HepG2 (cell line): Measurements from ENCODE around the gene LMNA. TPM values are rescaled to one million over a fixed set of nuclear protein-coding genes. Genes with fewer than 3 reads are reported as not detected.

Experiments used
- CBX5 ChIP-seq: sonication (generic); formaldehyde crosslinking; IDR thresholded peaks from 2 replicates; pipeline ENCODE4 v1.4.0; 2020; ENCODE audit warnings: missing genetic modification reagents, borderline replicate concordance
- MTA1 ChIP-seq: sonication (generic); formaldehyde crosslinking; IDR thresholded peaks from 2 replicates; pipeline ENCODE4 v1.4.0; 2020; ENCODE audit warnings: missing genetic modification reagents, mild to moderate bottlenecking, borderline replicate concordance
- POLR2A ChIP-seq, 2 experiments: IDR thresholded peaks; 2 replicates each; pipeline ENCODE4 v1.6.1; 2011; ENCODE audit warnings: low read depth in 2 of 2, low read length in 2 of 2, mild to moderate bottlenecking in 1 of 2, moderate library complexity in 1 of 2; ENCODE audit not compliant: insufficient read depth in 1 of 2
- RNF2 ChIP-seq: fragments of 450-650 bp; conservative IDR thresholded peaks from 2 replicates; pipeline ENCODE4 v1.6.1; 2016; ENCODE audit warnings: low read depth
- SMC3 ChIP-seq: IDR thresholded peaks from 2 replicates; pipeline ENCODE4 v1.6.1; 2011; ENCODE audit warnings: low read length, improper control_type of control experiment
- ZC3H4 ChIP-seq: sonication (generic); formaldehyde crosslinking; IDR thresholded peaks from 2 replicates; pipeline ENCODE4 v1.4.0; 2020; ENCODE audit warnings: missing genetic modification reagents, borderline replicate concordance
- ZNF274 ChIP-seq: sonication (generic); formaldehyde crosslinking; IDR thresholded peaks from 2 replicates; pipeline ENCODE4 v1.5.1; 2020; ENCODE audit warnings: mild to moderate bottlenecking, missing genetic modification reagents
- ZNF292 ChIP-seq: sonication (generic); formaldehyde crosslinking; IDR thresholded peaks from 2 replicates; pipeline ENCODE4 v1.8.1; 2022; ENCODE audit warnings: mild to moderate bottlenecking, low read depth, missing genetic modification reagents, borderline replicate concordance
- ZNF878 ChIP-seq: sonication (generic); formaldehyde crosslinking; IDR thresholded peaks from 2 replicates; pipeline ENCODE4 v1.8.1; 2023; ENCODE audit warnings: mild to moderate bottlenecking, missing genetic modification reagents, moderate library complexity
- ZSCAN21 ChIP-seq: sonication (generic); formaldehyde crosslinking; IDR thresholded peaks from 2 replicates; pipeline ENCODE4 v1.8.0; 2022; ENCODE audit warnings: mild to moderate bottlenecking, missing genetic modification reagents, moderate library complexity, borderline replicate concordance
- polyA plus RNA-seq, 8 experiments: library from polyadenylated mRNA; depleted of rRNA in 3 of 8; stranded (reverse) in 7 of 8; unstranded in 1 of 8; fragments of >200 nt; fragmentation: Illumina TruSeq in 4 of 8; extraction: Trizol in 4 of 8; gene quantifications; 2 replicates each; pipeline versions ENCODE4 v1.2.1 to v1.2.3, GENCODE V29; 2011 to 2016; ENCODE audit warnings: low read depth in 4 of 8, missing spikeins in 1 of 8, mixed read lengths in 1 of 8; ENCODE audit not compliant: insufficient read depth in 1 of 8
- total RNA-seq, 5 experiments: library from RNA; depleted of rRNA; stranded (reverse); fragments of >200 nt; fragmentation: Illumina TruSeq; extraction: Trizol; gene quantifications; 2 replicates each; pipeline ENCODE4 v1.2.3, GENCODE V29; 2016; ENCODE audit warnings: low read depth in 1 of 5
- TF ChIP-seq, protein P1 (sequence below): sonication (generic); formaldehyde crosslinking; IDR thresholded peaks from 2 replicates; pipeline ENCODE4; 2020; ENCODE audit warnings: missing genetic modification reagents, mild to moderate bottlenecking, borderline replicate concordance
- TF ChIP-seq, protein P2 (sequence below): sonication (generic); formaldehyde crosslinking; IDR thresholded peaks from 2 replicates; pipeline ENCODE4 v1.8.1; 2023; ENCODE audit warnings: mild to moderate bottlenecking, missing genetic modification reagents
- TF ChIP-seq, protein P3 (sequence below): sonication (generic); formaldehyde crosslinking; IDR thresholded peaks from 2 replicates; pipeline ENCODE4 v1.9.0; 2021; ENCODE audit warnings: missing genetic modification reagents, borderline replicate concordance
- TF ChIP-seq, protein P4 (sequence below): sonication (generic); IDR thresholded peaks from 2 replicates; pipeline ENCODE4 v1.6.1; 2016; ENCODE audit warnings: low read depth, borderline replicate concordance
- TF ChIP-seq, protein P5 (sequence below): sonication (generic); formaldehyde crosslinking; IDR thresholded peaks from 2 replicates; pipeline ENCODE4 v1.8.1; 2023; ENCODE audit warnings: missing genetic modification reagents, mild to moderate bottlenecking, borderline replicate concordance
- TF ChIP-seq, protein P6 (sequence below): IDR thresholded peaks from 2 replicates; pipeline ENCODE4 v1.6.1; 2012; ENCODE audit warnings: low read depth, low read length, improper control_type of control experiment

Gene LMNA
- total and polyA plus RNA-seq, 2 of the 13 experiments (the other 11 are each of a cell fraction or from before 2014, with no cell fraction given): 107 to 225 TPM

DNA sequence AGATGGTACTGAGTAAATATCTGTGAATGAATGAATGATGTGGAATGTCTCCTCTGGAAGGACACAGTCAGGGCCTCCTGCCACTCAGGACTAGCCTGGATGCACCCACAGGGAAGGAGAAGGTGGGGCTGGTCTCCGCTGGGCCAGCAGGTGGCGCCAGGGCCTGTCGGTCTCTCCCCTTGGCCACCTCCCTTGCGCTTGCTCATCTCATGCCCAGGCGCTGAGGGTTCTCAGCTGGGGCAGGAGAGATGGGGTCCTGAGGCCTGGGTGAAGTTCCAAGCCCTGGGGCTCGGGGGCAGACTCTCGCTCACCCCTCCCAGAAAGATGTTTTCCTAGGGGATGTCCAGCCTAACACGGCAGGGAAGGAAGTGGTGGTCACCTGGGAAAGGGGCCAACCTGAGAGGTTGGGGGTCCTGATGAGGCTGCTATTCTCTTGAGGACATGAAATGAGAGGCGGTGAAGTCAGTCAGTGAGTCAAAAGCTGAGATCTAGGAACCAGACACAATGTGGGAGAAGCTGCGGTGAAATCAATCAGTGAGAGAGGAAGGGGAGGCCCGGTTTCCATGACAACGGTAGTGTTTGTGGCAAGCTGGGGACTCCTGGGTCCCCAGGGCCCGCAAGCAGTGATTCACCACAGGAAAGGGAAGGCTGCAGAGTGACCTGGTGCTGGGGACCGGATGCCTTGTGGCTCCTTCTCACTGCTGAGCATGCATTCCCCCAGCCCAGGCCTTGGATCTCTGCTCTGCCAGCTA is 17.7 kb upstream of the LMNA start (continued):
- TF ChIP-seq ZSCAN21: peak; percentile 74; the same call in 1 of the 2 replicates
- TF ChIP-seq, protein P1, sequence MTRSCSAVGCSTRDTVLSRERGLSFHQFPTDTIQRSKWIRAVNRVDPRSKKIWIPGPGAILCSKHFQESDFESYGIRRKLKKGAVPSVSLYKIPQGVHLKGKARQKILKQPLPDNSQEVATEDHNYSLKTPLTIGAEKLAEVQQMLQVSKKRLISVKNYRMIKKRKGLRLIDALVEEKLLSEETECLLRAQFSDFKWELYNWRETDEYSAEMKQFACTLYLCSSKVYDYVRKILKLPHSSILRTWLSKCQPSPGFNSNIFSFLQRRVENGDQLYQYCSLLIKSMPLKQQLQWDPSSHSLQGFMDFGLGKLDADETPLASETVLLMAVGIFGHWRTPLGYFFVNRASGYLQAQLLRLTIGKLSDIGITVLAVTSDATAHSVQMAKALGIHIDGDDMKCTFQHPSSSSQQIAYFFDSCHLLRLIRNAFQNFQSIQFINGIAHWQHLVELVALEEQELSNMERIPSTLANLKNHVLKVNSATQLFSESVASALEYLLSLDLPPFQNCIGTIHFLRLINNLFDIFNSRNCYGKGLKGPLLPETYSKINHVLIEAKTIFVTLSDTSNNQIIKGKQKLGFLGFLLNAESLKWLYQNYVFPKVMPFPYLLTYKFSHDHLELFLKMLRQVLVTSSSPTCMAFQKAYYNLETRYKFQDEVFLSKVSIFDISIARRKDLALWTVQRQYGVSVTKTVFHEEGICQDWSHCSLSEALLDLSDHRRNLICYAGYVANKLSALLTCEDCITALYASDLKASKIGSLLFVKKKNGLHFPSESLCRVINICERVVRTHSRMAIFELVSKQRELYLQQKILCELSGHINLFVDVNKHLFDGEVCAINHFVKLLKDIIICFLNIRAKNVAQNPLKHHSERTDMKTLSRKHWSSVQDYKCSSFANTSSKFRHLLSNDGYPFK (CRISPR knock-in tag): peak; percentile 51; the same call in 1 of the 2 replicates
- TF ChIP-seq CBX5 (CRISPR knock-in tag): peak; percentile 51; the same call in 1 of the 2 replicates
- TF ChIP-seq MTA1 (CRISPR knock-in tag): no peak
- TF ChIP-seq ZNF292 (CRISPR knock-in tag): no peak
- TF ChIP-seq, protein P2, sequence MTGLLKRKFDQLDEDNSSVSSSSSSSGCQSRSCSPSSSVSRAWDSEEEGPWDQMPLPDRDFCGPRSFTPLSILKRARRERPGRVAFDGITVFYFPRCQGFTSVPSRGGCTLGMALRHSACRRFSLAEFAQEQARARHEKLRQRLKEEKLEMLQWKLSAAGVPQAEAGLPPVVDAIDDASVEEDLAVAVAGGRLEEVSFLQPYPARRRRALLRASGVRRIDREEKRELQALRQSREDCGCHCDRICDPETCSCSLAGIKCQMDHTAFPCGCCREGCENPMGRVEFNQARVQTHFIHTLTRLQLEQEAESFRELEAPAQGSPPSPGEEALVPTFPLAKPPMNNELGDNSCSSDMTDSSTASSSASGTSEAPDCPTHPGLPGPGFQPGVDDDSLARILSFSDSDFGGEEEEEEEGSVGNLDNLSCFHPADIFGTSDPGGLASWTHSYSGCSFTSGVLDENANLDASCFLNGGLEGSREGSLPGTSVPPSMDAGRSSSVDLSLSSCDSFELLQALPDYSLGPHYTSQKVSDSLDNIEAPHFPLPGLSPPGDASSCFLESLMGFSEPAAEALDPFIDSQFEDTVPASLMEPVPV (CRISPR knock-in tag): no peak
- TF ChIP-seq ZC3H4 (CRISPR knock-in tag): no peak
- TF ChIP-seq ZNF878 (CRISPR knock-in tag): no peak
- no peak for TF ChIP-seq RNF2
- TF ChIP-seq, protein P3, sequence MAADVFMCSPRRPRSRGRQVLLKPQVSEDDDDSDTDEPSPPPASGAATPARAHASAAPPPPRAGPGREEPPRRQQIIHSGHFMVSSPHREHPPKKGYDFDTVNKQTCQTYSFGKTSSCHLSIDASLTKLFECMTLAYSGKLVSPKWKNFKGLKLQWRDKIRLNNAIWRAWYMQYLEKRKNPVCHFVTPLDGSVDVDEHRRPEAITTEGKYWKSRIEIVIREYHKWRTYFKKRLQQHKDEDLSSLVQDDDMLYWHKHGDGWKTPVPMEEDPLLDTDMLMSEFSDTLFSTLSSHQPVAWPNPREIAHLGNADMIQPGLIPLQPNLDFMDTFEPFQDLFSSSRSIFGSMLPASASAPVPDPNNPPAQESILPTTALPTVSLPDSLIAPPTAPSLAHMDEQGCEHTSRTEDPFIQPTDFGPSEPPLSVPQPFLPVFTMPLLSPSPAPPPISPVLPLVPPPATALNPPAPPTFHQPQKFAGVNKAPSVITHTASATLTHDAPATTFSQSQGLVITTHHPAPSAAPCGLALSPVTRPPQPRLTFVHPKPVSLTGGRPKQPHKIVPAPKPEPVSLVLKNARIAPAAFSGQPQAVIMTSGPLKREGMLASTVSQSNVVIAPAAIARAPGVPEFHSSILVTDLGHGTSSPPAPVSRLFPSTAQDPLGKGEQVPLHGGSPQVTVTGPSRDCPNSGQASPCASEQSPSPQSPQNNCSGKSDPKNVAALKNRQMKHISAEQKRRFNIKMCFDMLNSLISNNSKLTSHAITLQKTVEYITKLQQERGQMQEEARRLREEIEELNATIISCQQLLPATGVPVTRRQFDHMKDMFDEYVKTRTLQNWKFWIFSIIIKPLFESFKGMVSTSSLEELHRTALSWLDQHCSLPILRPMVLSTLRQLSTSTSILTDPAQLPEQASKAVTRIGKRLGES (CRISPR knock-in tag): no peak
- TF ChIP-seq SMC3: peak; percentile 88
- TF ChIP-seq, protein P4, sequence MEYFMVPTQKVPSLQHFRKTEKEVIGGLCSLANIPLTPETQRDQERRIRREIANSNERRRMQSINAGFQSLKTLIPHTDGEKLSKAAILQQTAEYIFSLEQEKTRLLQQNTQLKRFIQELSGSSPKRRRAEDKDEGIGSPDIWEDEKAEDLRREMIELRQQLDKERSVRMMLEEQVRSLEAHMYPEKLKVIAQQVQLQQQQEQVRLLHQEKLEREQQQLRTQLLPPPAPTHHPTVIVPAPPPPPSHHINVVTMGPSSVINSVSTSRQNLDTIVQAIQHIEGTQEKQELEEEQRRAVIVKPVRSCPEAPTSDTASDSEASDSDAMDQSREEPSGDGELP: peak; percentile 73; the same call in 1 of the 2 replicates
- TF ChIP-seq POLR2A (IDR thresholded peaks at IDR 0.05; ENCODE audit: insufficient read depth in 1 of 2, low read depth in 2 of 2, low read length in 2 of 2): no peak
- 0 out of 2 replicates have a peak, but pooled peaks have one; percentile 43 for TF ChIP-seq ZNF274
- TF ChIP-seq, protein P5, sequence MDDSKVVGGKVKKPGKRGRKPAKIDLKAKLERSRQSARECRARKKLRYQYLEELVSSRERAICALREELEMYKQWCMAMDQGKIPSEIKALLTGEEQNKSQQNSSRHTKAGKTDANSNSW (CRISPR knock-in tag): no peak
- TF ChIP-seq, protein P6, sequence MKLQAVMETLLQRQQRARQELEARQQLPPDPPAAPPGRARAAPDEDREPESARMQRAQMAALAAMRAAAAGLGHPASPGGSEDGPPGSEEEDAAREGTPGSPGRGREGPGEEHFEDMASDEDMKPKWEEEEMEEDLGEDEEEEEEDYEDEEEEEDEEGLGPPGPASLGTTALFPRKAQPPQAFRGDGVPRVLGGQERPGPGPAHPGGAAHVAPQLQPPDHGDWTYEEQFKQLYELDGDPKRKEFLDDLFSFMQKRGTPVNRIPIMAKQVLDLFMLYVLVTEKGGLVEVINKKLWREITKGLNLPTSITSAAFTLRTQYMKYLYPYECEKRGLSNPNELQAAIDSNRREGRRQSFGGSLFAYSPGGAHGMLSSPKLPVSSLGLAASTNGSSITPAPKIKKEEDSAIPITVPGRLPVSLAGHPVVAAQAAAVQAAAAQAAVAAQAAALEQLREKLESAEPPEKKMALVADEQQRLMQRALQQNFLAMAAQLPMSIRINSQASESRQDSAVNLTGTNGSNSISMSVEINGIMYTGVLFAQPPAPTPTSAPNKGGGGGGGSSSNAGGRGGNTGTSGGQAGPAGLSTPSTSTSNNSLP: no peak
